GM19452 (cell line): ENCODE data around the gene KRTAP1-4.
"Not testable (repeated sequence)": the region's sequence is repeated elsewhere in the genome, so short reads cannot be mapped to it uniquely, and the experiment has no call there.

ENCODE experiments used
- ATAC-seq: cut with Tn5 transposase; IDR thresholded peaks from one replicate; pipeline ENCODE4 v1.9.1; 2021; ENCODE audit not compliant: unreplicated experiment

KRTAP1-4 gene

DNA sequence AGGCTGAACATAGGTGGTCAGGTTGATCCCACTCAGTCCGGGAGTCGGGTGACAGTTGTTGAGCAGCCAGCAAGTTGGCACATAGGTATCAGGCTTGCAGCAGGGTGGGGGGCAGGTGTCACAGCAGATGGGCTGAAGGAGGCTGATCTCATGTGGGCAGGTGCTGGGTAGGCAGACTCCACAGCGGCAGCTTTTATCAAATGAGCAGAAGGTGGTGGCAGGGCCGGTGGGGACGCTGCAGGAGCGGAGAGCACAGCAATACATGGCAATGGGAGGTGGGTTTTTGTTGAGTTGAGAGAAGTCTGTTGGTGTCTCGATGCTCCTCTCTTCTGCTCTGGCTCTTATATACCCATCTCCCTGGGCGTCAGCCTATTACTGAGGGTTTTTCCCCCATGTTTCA, 21.2 kb downstream of the KRTAP1-4 start, which contains the start of gene KRTAP3-1:
Gene KRTAP3-1 (minus strand): TSS at position 318 of the 400 bp plus-strand sequence. CDS start 54 bp downstream, at position 264.
- ATAC-seq: no peak

DNA sequence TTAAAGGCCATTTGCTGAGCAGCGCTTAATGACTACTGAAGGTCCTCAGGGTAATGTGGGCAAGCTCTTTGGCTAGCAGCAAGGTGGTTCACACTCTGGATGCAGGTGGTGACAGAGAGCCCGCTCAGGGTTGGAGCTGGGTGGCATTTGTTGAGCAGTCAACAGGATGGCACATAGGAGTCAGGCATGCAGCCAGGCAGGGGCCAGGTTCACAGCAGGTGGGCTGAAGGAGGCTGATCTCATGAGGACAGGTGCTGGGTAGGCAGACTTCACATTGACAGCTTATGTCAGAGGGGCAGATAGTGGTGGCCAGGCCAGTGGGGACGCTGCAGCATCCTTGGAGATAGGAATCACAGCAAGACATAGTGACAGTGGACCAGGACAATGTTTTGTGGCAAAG, 25.6 kb downstream of the KRTAP1-4 start:
- ATAC-seq: no peak

DNA sequence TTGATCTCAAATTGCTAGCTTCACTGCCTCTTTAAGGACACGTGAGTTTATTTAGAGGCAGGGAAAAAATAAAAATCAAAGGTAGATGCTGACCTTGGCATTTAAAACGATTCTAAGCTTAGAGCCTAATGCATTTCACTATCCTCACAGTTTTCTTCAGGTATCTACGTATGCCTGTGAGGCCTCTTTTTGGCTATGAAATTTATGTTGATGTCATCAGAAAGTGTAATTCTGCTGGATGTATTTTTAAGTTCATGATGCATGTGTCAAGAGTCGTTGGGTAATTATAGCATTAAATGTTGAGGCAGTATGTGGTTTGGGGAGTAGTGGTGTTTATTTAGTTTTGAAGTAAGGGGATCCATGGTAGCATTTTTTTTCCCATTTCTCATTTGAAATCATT, 26.1 kb downstream of the KRTAP1-4 start:
- ATAC-seq: no peak

DNA sequence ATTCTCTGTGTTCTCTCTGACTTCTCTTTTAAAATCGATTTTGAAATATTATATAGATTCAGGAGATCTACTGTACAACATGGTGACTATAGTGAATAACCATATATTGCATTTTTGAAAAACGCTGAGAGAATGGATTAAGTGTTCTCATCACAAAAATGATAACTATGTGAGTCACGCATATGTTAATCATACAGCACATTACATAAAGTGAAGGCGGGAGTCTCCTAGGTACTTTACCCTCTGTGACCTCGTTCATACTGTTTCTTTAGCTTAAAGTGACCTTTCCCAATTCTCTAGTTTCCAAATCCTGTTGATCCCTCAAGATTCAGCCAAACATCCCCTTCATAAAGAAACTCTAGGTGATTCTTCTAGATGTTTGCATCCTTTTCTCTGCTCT, 27.2 kb downstream of the KRTAP1-4 start:
- ATAC-seq: no peak

DNA sequence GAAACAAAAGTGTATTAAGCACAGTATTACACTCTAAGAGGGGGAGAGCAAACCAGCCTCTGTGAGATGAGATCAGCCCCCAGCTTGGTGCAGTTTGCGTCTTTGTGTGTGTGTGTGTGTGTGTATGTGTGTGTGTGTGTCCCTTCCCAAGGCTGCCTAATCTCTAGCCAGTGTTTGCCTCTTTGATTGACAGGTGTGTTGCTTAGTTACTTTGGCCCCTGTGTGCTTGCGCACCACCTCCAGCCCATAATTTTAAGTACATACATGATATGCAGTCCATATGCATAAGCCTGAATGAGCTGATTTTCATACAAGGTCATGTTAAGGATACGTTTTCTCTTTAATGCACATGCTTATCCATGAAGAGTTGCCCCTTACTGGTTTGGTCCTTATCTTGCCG, 28.2 kb downstream of the KRTAP1-4 start:
- ATAC-seq: no peak

DNA sequence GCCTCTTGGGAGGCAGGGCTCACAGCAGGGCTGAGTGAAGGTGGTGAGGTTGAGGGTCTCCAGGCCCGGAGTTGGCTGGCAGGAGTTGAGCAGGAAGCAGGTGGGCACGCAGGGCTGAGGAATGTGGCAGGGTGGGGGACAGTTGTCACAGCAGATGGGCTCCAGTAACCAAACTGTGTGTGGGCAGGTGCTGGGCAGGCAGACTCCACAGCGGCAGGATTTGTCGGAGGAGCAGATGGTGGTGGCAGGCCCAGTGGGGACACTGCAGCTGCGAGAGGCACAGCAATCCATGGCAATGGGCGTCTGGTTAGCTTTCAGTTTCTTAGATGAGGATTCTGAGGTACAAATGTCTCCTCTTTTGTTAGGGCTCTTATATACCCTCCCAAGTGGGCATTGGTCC, 30.4 kb downstream of the KRTAP1-4 start, which contains the start of gene KRTAP3-2:
Gene KRTAP3-2 (minus strand): TSS at position 344 of the 400 bp plus-strand sequence. CDS start 53 bp downstream, at position 291.
- ATAC-seq: not testable (repeated sequence)

DNA sequence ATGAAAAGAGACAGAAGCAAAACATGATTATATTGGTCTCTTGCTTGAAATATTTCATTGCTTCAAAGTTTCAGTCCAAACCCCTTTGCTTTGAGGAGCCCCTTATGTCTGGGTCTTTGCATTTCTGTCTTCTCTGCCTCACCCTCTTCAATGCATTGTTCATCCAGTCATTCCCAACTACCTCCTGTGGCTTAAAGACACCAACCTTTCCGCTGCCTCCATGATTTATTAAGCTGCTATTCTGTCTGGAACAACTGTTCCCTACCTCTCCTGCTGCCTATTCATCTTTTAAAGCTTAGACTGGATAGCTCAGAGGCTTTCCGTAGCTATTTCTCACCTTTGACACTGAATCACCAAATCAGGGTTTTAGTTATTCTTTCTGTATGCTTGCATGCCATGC, 32.6 kb downstream of the KRTAP1-4 start:
- ATAC-seq: no peak

DNA sequence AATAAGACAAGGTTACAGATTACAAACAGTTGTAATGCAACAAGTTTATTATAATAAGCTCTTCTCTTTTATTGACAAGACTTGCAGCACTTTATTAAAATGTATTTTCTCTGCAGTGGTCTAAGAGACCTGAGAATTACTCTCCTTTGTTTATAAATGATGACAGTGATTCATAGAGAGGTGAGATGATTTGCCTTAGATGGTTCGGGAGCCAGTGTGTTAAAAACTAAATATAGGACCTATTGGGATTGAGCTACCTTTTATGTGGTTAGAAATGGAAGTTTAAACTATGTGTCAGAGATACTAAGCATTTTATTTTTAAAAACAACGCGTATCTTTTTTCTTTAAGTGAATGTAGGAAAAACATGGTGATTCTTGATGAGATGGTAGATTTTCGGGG, 33.2 kb downstream of the KRTAP1-4 start:
- ATAC-seq: no peak

DNA sequence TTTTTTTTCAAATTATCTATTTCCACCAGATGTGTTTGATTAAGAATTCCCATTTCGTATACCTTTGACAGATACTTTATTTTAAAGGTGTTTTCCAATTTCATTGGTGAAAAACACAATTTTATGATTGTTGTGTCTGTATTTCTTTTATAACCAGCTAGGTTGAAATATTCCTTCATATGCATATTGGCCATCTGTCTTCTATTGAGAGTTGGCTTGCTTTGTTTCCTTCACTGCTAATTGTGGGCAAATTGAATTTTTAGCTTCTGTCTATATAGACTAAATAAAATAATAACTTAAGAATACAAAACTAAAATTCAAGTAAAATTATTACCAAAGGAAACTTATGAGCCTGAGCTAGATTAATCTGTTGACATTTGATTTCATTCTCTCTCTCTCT, 34.9 kb downstream of the KRTAP1-4 start:
- no peak for ATAC-seq

DNA sequence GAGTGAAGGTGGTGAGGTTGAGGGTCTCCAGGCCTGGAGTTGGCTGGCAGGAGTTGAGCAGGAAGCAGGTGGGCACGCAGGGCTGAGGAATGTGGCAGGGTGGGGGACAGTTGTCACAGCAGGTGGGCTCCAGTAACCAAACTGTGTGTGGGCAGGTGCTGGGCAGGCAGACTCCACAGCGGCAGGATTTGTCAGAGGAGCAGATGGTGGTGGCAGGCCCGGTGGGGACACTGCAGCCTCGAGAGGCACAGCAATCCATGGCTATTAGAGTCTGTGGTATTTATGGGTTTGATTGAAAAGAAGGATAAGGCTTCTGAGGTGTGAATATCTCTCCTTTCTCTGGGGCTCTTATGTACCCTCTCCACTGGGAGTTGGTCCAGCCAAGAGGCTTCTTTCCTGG, 36.2 kb downstream of the KRTAP1-4 start, which contains the start of gene KRTAP3-3:
Gene KRTAP3-3 (minus strand): TSS at position 326 of the 400 bp plus-strand sequence. CDS start 67 bp downstream, at position 259.
- ATAC-seq: no peak

DNA sequence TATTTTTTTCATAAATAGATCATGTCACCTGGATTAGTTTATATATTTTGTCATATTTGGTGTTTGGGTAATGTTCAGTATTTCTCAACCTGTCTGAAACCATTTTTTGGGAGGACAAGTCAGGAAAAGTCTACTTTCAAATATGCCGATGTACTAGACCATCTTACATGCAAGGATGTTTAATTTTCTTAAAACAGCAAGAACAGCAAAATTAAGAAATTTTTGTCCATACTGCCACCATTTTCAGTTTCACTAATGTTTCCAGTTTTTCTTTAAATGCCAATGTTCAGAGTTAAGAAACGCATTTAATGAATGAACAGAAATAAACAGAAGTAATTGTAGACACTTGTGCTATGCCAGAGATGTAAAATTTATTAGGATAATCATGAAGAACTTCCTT, 36.9 kb downstream of the KRTAP1-4 start:
- no peak for ATAC-seq

DNA sequence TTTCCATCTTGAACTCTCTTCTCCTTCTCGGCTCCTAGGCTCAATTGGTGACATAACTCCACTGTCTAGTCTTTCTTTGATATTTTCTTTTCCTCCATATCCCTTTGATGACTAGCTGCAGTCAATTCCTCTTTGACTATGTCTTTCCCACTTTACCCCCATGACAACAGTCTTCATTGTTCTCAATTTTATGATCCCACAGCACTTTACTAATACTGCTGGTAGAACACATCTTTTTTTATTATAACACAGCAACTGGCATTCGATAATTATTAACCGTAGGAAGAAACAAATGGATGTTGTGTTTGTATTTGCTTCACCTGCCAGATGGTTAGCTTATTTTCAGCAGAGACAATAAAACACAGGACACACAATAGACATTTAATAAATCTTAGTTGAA, 37.3 kb downstream of the KRTAP1-4 start:
- ATAC-seq: no peak

DNA sequence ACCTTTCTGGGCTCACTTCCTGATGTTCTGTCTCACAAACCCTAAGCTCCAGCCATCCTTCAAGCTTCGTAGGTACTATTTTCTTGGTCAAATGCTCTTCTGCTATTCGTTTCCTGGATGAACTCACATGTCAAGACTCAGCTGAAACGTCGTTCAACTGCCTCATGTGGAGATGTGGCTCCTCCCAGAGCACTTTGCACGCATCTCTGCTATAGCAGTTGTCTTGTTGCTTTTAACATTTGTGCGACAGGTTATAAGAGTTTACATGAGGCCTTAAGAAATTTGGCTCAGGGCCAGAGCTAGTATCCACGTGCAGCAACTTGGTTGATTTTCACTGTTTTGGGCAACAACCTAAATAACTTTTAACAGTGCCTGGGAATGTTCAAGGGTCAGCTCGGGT, 43.1 kb downstream of the KRTAP1-4 start:
- no peak for ATAC-seq

DNA sequence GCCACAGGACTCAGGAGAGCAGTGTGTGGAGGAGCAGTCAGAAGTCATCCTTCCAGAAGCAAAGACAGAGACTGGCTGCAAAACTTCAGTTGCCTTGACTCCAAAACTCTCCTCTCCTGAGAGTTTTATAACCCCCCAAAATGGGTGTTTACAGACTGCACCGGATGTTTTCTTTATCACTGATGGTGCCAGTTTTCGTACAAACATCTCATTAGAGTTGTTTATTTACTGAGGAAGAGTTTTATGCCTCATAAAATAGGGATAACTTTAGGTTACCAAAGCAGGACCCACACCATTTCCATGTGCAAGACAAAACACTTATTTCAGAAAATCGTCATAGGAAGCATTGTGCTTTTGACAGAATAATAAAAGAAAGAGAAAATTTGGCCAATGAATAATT, 45.8 kb downstream of the KRTAP1-4 start, which contains the start of gene KRT40:
Gene KRT40 (minus strand): TSS at position 101 of the 400 bp plus-strand sequence. CDS start 53 bp downstream, at position 48.
- no peak for ATAC-seq

DNA sequence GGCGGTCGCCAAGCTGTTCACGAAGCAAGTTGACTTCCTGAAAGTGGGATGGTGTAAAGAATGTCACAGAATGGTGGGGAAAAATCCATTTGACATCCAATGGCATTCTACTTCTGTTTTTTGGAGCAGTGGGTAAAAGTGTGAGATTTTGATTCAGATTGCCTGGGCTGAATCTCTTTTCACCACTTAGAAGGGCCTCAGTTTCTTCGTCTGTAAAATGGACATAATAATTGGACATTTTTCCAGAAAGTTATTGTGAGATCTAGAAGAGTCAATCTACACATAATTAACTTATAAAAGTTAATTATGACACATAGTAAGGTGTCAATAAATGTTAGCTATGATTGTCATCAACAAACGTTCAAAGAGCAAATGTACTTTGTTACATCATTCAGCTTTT, 48.9 kb downstream of the KRTAP1-4 start:
- no peak for ATAC-seq

DNA sequence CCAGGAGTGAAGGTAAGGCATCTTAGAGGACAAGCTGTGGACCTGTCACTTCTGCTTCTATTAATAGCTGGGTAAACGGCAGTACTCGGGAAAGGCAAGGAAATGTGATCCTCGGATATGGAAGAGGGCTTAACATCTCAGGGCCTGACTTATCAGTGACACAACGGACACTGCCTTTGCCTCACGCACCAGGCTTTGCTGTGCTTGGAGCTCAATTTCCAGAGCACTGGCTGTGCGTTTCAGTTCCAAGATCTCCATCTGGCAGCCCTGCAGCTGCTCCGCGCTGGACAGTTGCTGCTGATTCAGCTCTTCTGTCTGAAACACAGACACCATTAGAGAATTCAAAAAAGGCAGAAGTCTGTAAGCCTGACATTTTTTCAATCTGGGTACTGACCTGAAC, 49.4 kb downstream of the KRTAP1-4 start:
- no peak for ATAC-seq

DNA sequence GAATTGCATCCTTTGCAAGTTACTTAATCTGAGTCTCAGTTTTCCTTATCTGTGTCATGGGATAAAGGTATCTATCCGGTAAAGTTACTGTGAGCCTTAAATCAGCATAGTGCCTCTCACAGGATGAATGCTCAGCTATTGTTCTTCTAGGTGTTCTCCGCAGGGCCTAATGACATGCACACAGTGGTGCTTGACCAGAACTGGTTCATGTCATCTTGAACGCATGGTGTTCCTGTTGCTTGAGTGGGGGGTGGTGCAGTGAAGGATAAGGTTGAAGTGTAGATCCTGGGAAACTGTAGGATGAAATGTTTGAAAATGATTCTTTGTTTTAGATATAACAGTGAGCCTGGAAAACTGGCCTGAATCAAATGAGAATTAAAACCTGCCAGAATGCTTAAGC, 49.9 kb downstream of the KRTAP1-4 start:
- no peak for ATAC-seq
